Measurements from ENCODE around the gene SYT9. TPM values are rescaled to one million over a fixed set of nuclear protein-coding genes. Genes with fewer than 3 reads are reported as not detected.

Gene SYT9
- total and polyA plus RNA-seq, 2 donors (not counting 1 experiment from before 2014, with no cell fraction given) = not detected

DNA sequence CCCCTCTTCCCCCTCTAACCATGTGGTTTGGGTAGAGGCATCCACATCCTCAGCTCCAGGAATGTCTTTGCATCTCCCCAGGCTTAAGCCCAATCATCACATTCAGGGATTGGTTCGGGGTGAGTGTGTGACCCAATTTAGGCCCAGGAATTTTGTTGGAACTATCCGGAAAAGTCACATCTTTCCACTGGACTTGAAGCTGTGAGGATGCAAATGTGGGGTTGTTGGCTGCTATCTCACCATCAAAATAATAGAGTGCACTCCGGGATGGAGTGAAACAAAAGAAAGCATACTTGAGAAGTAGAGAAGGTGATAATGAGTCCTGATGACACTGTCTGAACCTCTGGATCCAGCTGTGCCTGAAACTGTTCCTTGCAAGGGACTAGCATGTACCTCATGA, 199.8 kb downstream of the SYT9 start:
- ChIA-PET CTCF (interaction anchor here (0.9 to 2.8 kb wide), 4 partner anchors 8 to 215 kb away, joined by 3 to 15 read pairs (median 4); no protein-coding TSS in a partner anchor), POLR2A (no interaction called here)
- ATAC-seq (ENCODE audit: low read depth) (no peak), DNase-seq (no peak)
- Mint-ChIP-seq H3K4me3 (no peak overlapping the region), H3K27ac (no peak overlapping the region), H3K27me3 (no peaks in the 10 kb centered on the region), H3K9me3 (ENCODE audit: insufficient read depth) (no peaks in the 10 kb centered on the region), H3K4me1 (peaks cover 1% of the 10 kb centered on the region)
- Histone ChIP-seq H3K9ac (ENCODE audit: low read length) (no peak overlapping the region), H2AFZ (ENCODE audit: insufficient read depth, low read depth, low read length, poor library complexity, severe bottlenecking) (no peak overlapping the region), H3K4me1 (ENCODE audit: control insufficient read depth in 2 of 2, insufficient read depth in 2 of 2, low read length in 2 of 2) (no peaks in the 10 kb centered on the region), H3K4me2 (replicated peaks; ENCODE audit: low read depth, low read length, poor library complexity, severe bottlenecking) (no peak overlapping the region), H4K20me1 (ENCODE audit: control insufficient read depth, insufficient read depth, low read length, poor library complexity, severe bottlenecking) (no peaks in the 10 kb centered on the region), H3K36me3 (replicated peaks in 1 of 2; ENCODE audit: control extremely low read depth in 1 of 2, control insufficient read depth in 1 of 2, extremely low read depth in 1 of 2, insufficient read depth in 2 of 2, low read length in 1 of 2) (peaks cover 0 to 4% of the 10 kb centered on the region in 2 experiments), H3K27ac (ENCODE audit: low read length in 2 of 2) (no peak overlapping the region), H3K9me3 (ENCODE audit: control extremely low read depth in 1 of 3, control insufficient read depth in 2 of 3, insufficient read depth in 1 of 3, low read length in 2 of 3) (no peaks in the 10 kb centered on the region), H3K79me2 (ENCODE audit: control insufficient read depth, insufficient read depth, low read length) (no peaks in the 10 kb centered on the region), H3K4me3 (ENCODE audit: control extremely low read depth in 1 of 5, extremely low read depth in 1 of 5, insufficient read depth in 1 of 5, low read depth in 2 of 5, low read length in 4 of 5) (no peak overlapping the region), H3K27me3 (replicated peaks in 1 of 4; ENCODE audit: control extremely low read depth in 1 of 4, control insufficient read depth in 3 of 4, insufficient read depth in 4 of 4, low read length in 3 of 4) (no peaks in the 10 kb centered on the region)
- 100% methylated on average over 1 of the region's 3 CpGs for WGBS (ENCODE audit: insufficient coverage)
- no peak for TF ChIP-seq EZH2 (IDR thresholded peaks at IDR 0.05; ENCODE audit: borderline replicate concordance, insufficient read depth, low read depth, low read length, poor library complexity, severe bottlenecking)
- TF ChIP-seq, protein P1, sequence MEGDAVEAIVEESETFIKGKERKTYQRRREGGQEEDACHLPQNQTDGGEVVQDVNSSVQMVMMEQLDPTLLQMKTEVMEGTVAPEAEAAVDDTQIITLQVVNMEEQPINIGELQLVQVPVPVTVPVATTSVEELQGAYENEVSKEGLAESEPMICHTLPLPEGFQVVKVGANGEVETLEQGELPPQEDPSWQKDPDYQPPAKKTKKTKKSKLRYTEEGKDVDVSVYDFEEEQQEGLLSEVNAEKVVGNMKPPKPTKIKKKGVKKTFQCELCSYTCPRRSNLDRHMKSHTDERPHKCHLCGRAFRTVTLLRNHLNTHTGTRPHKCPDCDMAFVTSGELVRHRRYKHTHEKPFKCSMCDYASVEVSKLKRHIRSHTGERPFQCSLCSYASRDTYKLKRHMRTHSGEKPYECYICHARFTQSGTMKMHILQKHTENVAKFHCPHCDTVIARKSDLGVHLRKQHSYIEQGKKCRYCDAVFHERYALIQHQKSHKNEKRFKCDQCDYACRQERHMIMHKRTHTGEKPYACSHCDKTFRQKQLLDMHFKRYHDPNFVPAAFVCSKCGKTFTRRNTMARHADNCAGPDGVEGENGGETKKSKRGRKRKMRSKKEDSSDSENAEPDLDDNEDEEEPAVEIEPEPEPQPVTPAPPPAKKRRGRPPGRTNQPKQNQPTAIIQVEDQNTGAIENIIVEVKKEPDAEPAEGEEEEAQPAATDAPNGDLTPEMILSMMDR (IDR thresholded peaks at IDR 0.05) = no peak
- intact Hi-C loops (cut with micrococcal nuclease) = no loop called here

DNA sequence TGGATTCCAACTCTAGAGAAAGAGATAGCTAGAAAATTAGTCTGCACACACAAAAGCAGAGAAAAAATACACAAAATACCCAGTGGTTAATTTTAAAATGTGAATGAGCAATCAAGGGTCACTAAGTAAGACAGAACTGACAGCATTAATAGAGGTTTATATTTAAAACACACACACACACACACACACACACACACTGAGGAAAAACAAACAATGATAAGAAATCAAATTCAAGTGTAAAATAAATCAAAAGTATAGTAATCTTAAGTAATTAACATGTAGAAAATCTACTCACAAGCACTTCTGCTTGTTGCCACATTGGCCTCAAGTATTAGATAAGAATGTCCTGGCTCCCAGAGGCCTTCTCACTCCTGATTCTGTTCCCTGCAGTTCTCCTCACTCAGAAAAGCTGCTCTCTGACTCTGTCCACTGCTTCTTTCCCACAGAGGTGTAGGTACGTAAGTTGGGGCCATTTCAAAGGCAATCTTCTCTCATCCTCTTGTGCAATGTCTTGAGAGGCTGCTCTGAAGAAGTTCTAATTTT, 200.3 kb downstream of the SYT9 start:
- Mint-ChIP-seq H3K9me3 (ENCODE audit: insufficient read depth) (no peaks in the 10 kb centered on the region), H3K4me3 (no peak overlapping the region), H3K27me3 (no peaks in the 10 kb centered on the region), H3K27ac (no peak overlapping the region), H3K4me1 (peaks cover 1% of the 10 kb centered on the region)
- no peaks in the 10 kb centered on the region for H3K27me3 ChIP-seq (replicated peaks in 1 of 4; ENCODE audit: control extremely low read depth in 1 of 4, control insufficient read depth in 3 of 4, insufficient read depth in 4 of 4, low read length in 3 of 4)
- H3K4me1 ChIP-seq (ENCODE audit: control insufficient read depth in 2 of 2, insufficient read depth in 2 of 2, low read length in 2 of 2) = no peaks in the 10 kb centered on the region
- CTCF ChIA-PET = interaction anchor here (0.9 to 2.8 kb wide), 4 partner anchors 8 to 213 kb away, joined by 3 to 15 read pairs (median 4); no protein-coding TSS in a partner anchor
- DNase-seq (no peak), ATAC-seq (ENCODE audit: low read depth) (no peak)
- POLR2A ChIA-PET = no interaction called here
- no CpG with 5 or more reads among the region's 1 CpG for WGBS (ENCODE audit: insufficient coverage)
- H3K27ac ChIP-seq (ENCODE audit: low read length in 2 of 2) = no peak overlapping the region
- no peak overlapping the region for H2AFZ ChIP-seq (ENCODE audit: insufficient read depth, low read depth, low read length, poor library complexity, severe bottlenecking)
- H4K20me1 ChIP-seq (ENCODE audit: control insufficient read depth, insufficient read depth, low read length, poor library complexity, severe bottlenecking) = no peaks in the 10 kb centered on the region
- intact Hi-C loops (cut with micrococcal nuclease) = no loop called here
- H3K79me2 ChIP-seq (ENCODE audit: control insufficient read depth, insufficient read depth, low read length) = no peaks in the 10 kb centered on the region
- peaks cover 0 to 6% of the 10 kb centered on the region in 2 experiments for H3K36me3 ChIP-seq (replicated peaks in 1 of 2; ENCODE audit: control extremely low read depth in 1 of 2, control insufficient read depth in 1 of 2, extremely low read depth in 1 of 2, insufficient read depth in 2 of 2, low read length in 1 of 2)
- no peaks in the 10 kb centered on the region for H3K9me3 ChIP-seq (ENCODE audit: control extremely low read depth in 1 of 3, control insufficient read depth in 2 of 3, insufficient read depth in 1 of 3, low read length in 2 of 3)
- H3K4me2 ChIP-seq (replicated peaks; ENCODE audit: low read depth, low read length, poor library complexity, severe bottlenecking) = no peak overlapping the region
- no peak overlapping the region for H3K9ac ChIP-seq (ENCODE audit: low read length)
- H3K4me3 ChIP-seq (ENCODE audit: control extremely low read depth in 1 of 5, extremely low read depth in 1 of 5, insufficient read depth in 1 of 5, low read depth in 2 of 5, low read length in 4 of 5) = no peak overlapping the region
- TF ChIP-seq, protein P1 (IDR thresholded peaks at IDR 0.05) = no peak
- TF ChIP-seq EZH2 (IDR thresholded peaks at IDR 0.05; ENCODE audit: borderline replicate concordance, insufficient read depth, low read depth, low read length, poor library complexity, severe bottlenecking) = no peak

Data from B cell (primary cell).